GM12873 (cell line): ENCODE data around the gene CDH8.

Source experiments
- TF ChIP-seq, protein P1 (sequence below): IDR thresholded peaks from 2 replicates; pipeline ENCODE4 v1.5.1; 2012; ENCODE audit warnings: low read depth, mild to moderate bottlenecking, moderate library complexity, low read length, control low read depth; ENCODE audit not compliant: insufficient read depth; ENCODE audit errors: missing control alignments

The CDH8 gene

DNA sequence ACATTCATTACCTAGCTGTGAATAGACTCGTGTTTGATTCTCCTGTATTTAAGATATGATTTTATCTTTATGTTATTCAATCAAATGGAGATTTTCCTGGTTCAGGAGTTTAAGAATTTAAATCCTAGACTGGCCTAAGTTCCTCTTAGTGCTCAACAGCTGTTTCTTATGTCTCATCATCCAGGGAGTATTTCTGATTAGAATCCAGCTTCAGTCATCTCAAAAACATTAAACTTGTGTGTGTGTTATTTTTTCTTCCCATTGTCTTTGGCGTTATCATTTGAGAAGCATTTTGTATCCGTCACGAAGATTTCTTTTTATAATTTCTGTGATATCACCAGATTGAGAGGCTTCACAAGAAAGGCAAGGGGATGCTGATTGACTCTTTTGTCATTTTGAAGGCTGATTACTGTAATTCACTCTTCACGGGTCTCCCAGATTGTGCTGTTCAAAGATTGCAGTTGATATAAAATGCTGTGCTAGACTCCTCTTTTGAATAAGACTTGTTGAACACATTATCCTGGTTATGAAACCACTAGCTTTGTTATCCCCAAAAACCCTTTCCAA lies 204.8 kb downstream of the CDH8 start:
- TF ChIP-seq, protein P1, sequence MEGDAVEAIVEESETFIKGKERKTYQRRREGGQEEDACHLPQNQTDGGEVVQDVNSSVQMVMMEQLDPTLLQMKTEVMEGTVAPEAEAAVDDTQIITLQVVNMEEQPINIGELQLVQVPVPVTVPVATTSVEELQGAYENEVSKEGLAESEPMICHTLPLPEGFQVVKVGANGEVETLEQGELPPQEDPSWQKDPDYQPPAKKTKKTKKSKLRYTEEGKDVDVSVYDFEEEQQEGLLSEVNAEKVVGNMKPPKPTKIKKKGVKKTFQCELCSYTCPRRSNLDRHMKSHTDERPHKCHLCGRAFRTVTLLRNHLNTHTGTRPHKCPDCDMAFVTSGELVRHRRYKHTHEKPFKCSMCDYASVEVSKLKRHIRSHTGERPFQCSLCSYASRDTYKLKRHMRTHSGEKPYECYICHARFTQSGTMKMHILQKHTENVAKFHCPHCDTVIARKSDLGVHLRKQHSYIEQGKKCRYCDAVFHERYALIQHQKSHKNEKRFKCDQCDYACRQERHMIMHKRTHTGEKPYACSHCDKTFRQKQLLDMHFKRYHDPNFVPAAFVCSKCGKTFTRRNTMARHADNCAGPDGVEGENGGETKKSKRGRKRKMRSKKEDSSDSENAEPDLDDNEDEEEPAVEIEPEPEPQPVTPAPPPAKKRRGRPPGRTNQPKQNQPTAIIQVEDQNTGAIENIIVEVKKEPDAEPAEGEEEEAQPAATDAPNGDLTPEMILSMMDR = no peak

DNA sequence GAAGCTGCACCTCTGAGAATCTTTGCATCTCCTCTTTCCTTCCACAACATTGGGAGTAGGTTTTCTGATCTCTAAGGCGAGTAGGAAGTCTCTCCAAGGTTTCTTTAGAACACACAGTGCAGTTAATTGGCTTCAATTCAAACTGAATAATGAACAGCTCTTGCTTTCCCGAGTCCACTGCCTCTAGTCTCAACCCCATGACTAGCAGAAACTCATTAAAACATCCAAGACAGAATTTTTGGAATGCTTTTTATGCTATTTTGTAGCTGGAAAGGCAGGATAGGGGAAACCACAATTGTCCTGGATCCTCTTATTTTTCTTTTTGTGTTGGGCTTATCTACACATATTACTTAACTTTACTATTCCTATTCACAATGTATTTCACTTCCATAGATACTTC lies 206.6 kb downstream of the CDH8 start:
- TF ChIP-seq, protein P1 = no peak

DNA sequence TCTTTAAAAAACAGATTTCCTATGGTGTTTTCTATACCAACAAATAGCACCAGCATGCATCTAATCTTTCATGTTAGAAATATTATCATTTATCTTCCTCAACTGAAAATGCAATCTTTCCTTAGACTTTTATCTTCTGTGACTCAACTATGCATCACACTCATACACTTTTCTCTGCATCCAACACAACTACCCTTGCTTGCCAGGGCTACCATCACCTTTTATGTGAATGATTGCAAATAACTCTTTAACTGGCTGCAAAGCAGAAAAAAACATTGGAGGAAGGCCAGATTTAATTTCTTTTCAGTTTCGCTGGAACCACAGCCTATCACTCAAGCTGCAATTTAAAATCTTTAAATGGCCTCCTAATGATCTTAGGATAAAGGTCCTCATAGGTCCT lies 212.9 kb downstream of the CDH8 start:
- TF ChIP-seq, protein P1 = no peak

DNA sequence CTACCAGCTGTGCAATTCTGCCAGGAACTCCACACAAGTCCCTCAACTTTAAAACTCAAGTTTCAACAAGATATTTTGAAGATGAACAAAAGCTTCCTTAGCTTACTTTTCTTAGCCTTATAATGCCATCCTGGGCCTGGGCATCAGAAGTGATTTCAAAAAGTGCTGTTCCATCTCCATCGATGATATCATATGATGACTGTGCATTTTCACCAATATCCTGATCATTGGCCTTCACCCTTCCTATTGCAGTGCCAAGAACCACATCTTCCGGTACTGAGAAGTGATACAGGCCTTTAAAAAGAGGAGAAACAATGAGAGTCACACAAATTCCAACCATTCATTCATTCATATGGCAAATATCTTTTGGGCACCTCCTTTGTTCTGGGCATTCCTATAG lies 215.4 kb downstream of the CDH8 start:
- TF ChIP-seq, protein P1 = no peak

DNA sequence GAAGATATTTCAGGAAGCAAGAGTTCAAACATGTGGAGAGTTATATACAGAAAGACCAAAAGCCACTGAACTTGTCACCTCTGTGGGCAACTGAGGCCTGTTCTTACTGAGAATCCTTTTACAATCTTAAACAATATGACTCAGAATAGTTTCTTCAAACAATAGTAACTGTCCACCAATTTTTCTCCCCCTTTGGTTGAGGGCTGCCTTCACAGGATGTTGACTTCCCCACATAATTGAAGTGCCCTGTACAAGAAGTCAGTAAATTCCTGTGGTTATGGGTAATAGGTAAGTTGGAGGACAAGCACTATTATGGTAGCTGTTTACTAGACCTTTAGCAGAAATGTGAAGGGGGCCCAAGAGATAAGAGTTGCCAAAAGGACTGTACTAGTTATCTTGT lies 215.8 kb downstream of the CDH8 start:
- TF ChIP-seq, protein P1 = no peak

DNA sequence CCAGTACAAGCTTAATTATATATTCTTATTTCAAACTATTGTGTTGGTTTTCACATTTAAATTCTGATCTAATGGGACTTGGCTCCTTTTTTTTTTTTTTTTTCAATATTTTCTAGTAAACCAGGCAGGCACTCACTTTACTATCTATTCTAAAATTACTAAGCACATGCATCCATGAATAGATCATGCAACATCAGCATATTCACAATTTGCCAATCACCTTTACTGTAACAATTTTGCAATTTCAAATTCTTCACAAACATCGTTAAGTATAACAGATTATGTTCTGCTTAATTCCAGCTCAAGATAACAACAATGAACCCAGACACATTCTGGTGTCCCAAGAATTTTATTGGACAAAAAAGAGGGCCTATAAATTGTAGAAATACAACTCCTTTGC lies 217.4 kb downstream of the CDH8 start:
- TF ChIP-seq, protein P1 = no peak

DNA sequence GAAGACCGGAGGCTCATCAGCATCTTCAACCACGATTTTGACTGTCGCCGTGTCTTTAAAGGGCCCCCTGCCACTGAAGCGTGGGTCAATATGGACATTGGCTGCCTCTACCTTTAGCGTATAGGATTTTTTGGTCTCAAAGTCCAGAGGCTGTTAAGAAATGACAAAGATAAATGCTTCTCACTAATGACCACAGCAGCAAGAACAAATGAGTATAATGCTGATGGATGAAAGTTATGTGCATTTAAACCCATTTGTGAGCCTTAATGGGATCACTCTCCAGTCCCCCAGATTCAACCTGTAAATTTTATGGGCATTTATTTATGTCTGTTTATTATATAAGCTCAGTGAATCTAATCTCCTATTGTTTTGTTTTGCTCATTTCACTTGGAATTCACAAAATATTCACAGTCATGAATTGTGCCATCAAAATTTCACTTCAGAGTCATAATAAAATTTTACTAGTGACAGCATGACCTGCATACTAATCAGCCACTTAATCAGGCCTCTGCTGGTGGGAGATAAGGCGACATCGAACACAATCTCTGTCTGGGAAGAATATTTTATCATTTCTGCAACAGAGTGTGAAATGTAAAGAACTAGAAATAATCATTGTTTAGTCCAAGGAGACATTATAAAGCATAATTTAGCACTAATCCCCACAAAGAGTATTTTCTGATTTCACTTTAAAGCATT lies 218.5 kb downstream of the CDH8 start:
- TF ChIP-seq, protein P1 = no peak
